Astrocyte of the cerebellum (primary cell): ENCODE measurements around the gene MTFR1L.

Experiments used
- DNase-seq: peaks from one replicate; pipeline ENCODE4 v3.0.0-alpha.2; 2011; ENCODE audit warnings: low read depth
- H3K4me3 ChIP-seq: 2 replicates; pipeline ENCODE4 v1.5.1; 2011; ENCODE audit warnings: mild to moderate bottlenecking, low read depth, low read length, moderate library complexity
- in situ Hi-C: cut with HindIII; loops from 2 replicates; pipeline ENCODE4 v1.10.0; 2017; ENCODE audit warnings: low sequenced_read_pairs
- TF ChIP-seq, protein P1 (sequence below): IDR thresholded peaks from 2 replicates; pipeline ENCODE4 v1.5.1; 2012; ENCODE audit warnings: low read length, low read depth, moderate library complexity, mild to moderate bottlenecking; ENCODE audit errors: missing control alignments

MTFR1L gene

DNA sequence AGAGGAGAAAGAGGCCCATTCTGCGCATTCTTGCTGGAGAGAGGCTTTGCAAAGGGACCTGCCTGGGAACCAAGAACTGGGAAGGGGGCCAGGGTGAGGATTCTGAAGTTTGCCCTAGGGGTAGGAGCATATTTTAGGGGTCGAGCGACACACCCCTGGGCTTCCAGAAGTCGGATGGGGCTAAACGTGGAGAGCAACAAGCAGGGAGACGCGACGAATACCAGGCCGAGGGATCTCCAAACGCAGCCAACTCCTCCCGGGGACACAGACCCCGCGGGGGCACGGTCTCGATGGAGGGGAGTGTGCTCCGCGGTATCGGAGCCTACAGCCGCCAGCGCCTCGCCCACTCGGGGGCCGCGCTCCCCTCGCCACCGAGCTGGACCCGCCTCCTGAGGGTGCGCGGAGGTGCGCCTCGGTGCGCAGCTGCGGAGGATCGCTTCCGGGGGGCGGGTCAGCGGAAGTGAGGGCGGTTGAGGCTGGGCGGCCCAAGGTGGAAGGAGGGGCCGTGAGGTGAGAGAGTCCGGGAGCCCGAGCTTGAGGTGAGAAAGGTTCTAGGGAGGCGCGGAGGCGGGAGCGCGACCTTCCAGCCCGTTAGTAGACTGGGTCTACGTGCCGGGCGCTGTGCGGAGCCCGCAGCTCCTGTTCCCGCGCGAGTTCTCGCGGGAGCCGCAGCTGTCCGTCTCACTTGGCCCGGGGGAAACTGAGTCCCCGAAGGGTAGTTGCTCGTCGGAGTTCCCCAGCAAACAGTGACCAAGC is at the start of gene MTFR1L:
Gene MTFR1L, plus strand, starts transcription at position 464 of the 756 bp plus-strand sequence. CDS start 3,151 bp downstream, outside the sequence.
- no peak for DNase-seq
- H3K4me3 ChIP-seq, result peak within 1 kb of the TSS; percentile 94
- in situ Hi-C loops, result no loop called here
- TF ChIP-seq, protein P1, sequence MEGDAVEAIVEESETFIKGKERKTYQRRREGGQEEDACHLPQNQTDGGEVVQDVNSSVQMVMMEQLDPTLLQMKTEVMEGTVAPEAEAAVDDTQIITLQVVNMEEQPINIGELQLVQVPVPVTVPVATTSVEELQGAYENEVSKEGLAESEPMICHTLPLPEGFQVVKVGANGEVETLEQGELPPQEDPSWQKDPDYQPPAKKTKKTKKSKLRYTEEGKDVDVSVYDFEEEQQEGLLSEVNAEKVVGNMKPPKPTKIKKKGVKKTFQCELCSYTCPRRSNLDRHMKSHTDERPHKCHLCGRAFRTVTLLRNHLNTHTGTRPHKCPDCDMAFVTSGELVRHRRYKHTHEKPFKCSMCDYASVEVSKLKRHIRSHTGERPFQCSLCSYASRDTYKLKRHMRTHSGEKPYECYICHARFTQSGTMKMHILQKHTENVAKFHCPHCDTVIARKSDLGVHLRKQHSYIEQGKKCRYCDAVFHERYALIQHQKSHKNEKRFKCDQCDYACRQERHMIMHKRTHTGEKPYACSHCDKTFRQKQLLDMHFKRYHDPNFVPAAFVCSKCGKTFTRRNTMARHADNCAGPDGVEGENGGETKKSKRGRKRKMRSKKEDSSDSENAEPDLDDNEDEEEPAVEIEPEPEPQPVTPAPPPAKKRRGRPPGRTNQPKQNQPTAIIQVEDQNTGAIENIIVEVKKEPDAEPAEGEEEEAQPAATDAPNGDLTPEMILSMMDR, result no peak

DNA sequence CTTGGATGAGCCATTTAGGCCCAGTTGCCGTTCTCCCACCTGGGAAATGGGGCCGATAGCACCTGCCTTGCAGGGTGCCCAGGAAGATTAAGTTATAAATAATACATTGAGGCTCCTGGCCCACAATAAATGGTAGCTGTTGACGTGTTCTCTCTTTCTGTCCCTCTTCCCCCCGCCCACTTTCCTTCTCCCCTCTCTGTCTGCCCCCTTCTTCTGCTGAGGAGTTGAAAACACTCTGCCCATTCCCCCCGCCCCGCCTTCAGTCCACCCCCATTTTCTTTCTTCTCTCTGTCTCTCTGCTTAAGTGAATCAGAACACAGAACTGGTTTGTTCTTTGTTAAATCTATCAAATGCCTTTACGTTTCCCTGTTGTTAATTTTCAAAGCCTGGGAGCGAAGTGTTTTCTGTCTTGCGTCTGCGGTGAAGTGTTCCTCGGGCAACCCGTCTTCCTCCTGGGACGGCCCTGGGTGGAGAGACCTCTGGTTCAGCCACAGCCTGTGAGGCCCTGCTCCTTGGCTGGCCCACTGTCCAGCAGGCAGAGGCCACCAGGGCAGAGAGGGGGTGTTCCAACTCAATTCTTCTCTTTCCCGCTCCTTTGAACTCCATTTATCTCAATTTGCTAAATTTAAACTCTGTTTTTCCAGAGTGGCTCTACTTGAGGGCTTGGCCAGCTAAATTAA is 49.1 kb upstream of the MTFR1L start:
- TF ChIP-seq, protein P1, result no peak
- in situ Hi-C loops, result no loop called here
- no peak for DNase-seq
- H3K4me3 ChIP-seq, result no peak overlapping the region

DNA sequence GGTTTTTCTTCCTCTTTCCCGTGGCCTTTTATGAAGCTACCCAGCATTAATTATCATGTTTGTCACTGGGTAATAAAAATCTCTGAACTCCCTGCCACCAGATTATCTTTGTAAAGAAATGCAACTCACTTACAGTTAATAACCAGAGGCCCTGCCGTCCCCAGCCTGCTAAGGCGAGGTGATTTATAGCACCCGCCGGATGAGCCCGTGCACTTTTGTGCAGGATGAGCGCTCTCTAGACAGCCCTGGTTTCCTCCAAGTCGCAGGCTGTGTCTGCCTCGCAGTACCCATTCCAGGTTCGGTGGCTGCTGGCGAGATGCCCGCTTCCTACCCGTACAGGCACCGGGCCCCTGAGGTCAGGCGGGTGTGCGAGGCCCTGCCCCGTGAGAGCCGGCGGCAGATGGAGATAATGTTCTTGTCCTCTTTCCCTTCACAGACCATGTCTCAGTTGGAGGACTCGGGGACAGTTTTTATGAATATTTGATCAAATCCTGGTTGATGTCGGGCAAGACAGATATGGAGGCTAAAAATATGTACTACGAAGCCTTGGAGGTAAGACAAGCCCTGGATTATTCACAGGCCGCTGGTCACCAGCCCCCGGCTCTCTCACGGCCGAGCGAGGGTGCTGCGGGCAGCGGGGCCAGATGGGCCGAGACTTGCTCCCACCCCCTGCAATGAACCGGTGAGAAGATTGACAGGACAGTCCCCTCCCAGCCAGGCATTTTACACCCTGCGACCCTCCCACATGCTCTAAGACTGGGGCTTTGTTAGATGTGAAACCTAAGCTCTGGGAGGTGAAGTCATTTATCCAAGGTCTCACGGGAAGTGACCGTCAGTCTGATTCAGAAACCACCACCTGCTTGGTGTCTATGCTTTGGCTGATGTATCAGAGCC is 48.3 kb upstream of the MTFR1L start:
- DNase-seq, result no peak
- in situ Hi-C loops, result no loop called here
- TF ChIP-seq, protein P1, result no peak
- H3K4me3 ChIP-seq, result no peak overlapping the region

DNA sequence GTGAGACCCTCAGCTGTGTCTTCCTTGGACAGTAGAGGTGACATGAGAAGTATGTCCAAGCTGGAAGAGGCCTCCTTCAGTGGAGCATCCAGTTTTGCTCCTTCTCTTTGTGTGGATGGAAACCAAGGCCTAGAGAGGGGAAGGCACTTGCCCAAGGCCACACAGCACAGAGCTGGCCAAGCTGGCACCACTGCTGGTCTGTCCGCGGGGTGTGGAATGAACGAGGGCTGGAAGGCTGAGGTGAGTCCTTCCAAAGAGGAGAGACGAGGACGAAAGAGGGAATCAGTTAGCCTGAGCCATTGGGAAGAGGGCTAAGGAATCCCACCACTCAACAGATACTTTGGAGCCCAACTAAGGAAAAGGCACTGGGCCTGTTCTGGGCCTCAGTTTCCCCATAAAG is 47.6 kb upstream of the MTFR1L start:
- no peak for DNase-seq
- TF ChIP-seq, protein P1, result no peak
- in situ Hi-C loops, result no loop called here
- H3K4me3 ChIP-seq, result no peak overlapping the region

DNA sequence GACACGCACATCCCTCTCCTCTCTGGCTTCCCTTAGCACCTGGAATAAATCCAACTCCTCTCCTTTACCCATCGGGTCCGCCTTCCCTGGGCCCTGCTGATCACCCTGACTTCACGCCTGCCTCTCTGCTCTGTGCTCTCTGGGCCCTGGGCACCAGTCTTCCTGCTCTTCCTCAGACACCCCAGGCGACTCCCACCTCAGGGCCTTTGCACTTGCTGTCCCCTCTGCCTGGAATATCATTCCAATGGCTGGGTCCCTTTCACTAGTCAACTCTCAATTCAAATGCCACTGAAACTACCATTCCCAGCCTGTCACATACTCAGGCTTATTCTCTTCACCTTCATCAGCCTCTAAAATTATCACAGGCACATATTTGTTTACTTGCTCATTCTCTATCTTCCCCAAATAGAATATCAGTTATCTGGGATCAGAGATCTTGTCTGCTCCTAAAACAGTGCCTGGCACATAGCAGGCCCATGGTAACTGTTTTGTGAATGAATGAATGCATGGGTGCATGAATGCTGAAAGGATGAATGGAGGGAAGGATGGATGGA is 47.0 kb upstream of the MTFR1L start:
- no peak for DNase-seq
- TF ChIP-seq, protein P1, result no peak
- in situ Hi-C loops, result no loop called here
- no peak overlapping the region for H3K4me3 ChIP-seq
